GM18526 (cell line): ENCODE results near the gene NTRK3.

Experiments used
- POLR2A ChIP-seq: IDR thresholded peaks from 3 replicates; pipeline ENCODE4 v1.6.1; 2011; ENCODE audit not compliant: insufficient read length; ENCODE audit errors: extremely low read depth

NTRK3 gene

GRCh38 chr15:88100181-88100580, 156.4 kb downstream of the NTRK3 start:
- TF ChIP-seq POLR2A = no peak

GRCh38 chr15:88098361-88098760, 158.2 kb downstream of the NTRK3 start:
- no peak for TF ChIP-seq POLR2A

GRCh38 chr15:88091444-88092016, 165.0 kb downstream of the NTRK3 start:
- no peak for TF ChIP-seq POLR2A

- no peak for TF ChIP-seq POLR2A
Measured at GRCh38 chr15:88090481-88091011, 166.0 kb downstream of the NTRK3 start.

- no peak for TF ChIP-seq POLR2A
Measured at GRCh38 chr15:88089731-88090130, 166.8 kb downstream of the NTRK3 start.

- TF ChIP-seq POLR2A = no peak
Measured at GRCh38 chr15:88089024-88089620, 167.4 kb downstream of the NTRK3 start.

GRCh38 chr15:88083811-88084760, 172.5 kb downstream of the NTRK3 start:
- no peak for TF ChIP-seq POLR2A

- no peak for TF ChIP-seq POLR2A
Measured at GRCh38 chr15:88080616-88081015, 175.9 kb downstream of the NTRK3 start.

GRCh38 chr15:88077296-88078020, 179.1 kb downstream of the NTRK3 start:
- TF ChIP-seq POLR2A = no peak

GRCh38 chr15:88076328-88076727, 180.2 kb downstream of the NTRK3 start:
- TF ChIP-seq POLR2A = no peak

GRCh38 chr15:88075102-88075501, 181.4 kb downstream of the NTRK3 start:
- TF ChIP-seq POLR2A = no peak

GRCh38 chr15:88074386-88074785, 182.2 kb downstream of the NTRK3 start:
- no peak for TF ChIP-seq POLR2A

GRCh38 chr15:88073391-88073691, 183.2 kb downstream of the NTRK3 start:
- no peak for TF ChIP-seq POLR2A

GRCh38 chr15:88072598-88073390, 183.7 kb downstream of the NTRK3 start:
- no peak for TF ChIP-seq POLR2A

GRCh38 chr15:88071141-88071540, 185.4 kb downstream of the NTRK3 start:
- no peak for TF ChIP-seq POLR2A

- no peak for TF ChIP-seq POLR2A
Measured at GRCh38 chr15:88069561-88069960, 187.0 kb downstream of the NTRK3 start.
